HG03520 (cell line): ENCODE data around the gene DRD1.

Source experiments
- ATAC-seq: cut with Tn5 transposase; IDR thresholded peaks from one replicate; pipeline ENCODE4 v1.9.1; 2021; ENCODE audit warnings: mild to moderate bottlenecking, moderate library complexity; ENCODE audit not compliant: unreplicated experiment

The DRD1 gene

GRCh38 chr5:175444060-175444904, at the start of gene DRD1:
DRD1 (minus strand) TSS chr5:175444182; CDS start chr5:175443099, 1,083 bp downstream.
- ATAC-seq: no peak

GRCh38 chr5:175493726-175494125, 49.7 kb upstream of the DRD1 start:
- ATAC-seq: no peak

- no peak for ATAC-seq
Measured at GRCh38 chr5:175493260-175493659, 49.3 kb upstream of the DRD1 start.

- ATAC-seq: no peak
Measured at GRCh38 chr5:175491223-175491622, 47.2 kb upstream of the DRD1 start.

- ATAC-seq: no peak
Measured at GRCh38 chr5:175489693-175490443, 45.9 kb upstream of the DRD1 start.

GRCh38 chr5:175487514-175488222, 43.7 kb upstream of the DRD1 start:
- ATAC-seq: no peak

- ATAC-seq: no peak
Measured at GRCh38 chr5:175485631-175486030, 41.6 kb upstream of the DRD1 start.

- ATAC-seq: no peak
Measured at GRCh38 chr5:175484829-175485228, 40.8 kb upstream of the DRD1 start.

- ATAC-seq: no peak
Measured at GRCh38 chr5:175484322-175484721, 40.3 kb upstream of the DRD1 start.

GRCh38 chr5:175483337-175483736, 39.4 kb upstream of the DRD1 start:
- ATAC-seq: no peak

- no peak for ATAC-seq
Measured at GRCh38 chr5:175479125-175479881, 35.3 kb upstream of the DRD1 start.

GRCh38 chr5:175478384-175479124, 34.6 kb upstream of the DRD1 start, which contains the start of gene SFXN1:
SFXN1 (plus strand) TSS chr5:175478560; CDS start chr5:175492104, 13,544 bp downstream.
- ATAC-seq: peak; percentile 86

- ATAC-seq: no peak
Measured at GRCh38 chr5:175478008-175478383, 34.0 kb upstream of the DRD1 start.

GRCh38 chr5:175477440-175477839, 33.5 kb upstream of the DRD1 start:
- ATAC-seq: no peak

GRCh38 chr5:175475248-175475647, 31.3 kb upstream of the DRD1 start:
- no peak for ATAC-seq

GRCh38 chr5:175472378-175472777, 28.4 kb upstream of the DRD1 start:
- no peak for ATAC-seq

GRCh38 chr5:175471628-175472027, 27.6 kb upstream of the DRD1 start:
- ATAC-seq: no peak

GRCh38 chr5:175471196-175471595, 27.2 kb upstream of the DRD1 start:
- ATAC-seq: no peak

GRCh38 chr5:175470781-175471180, 26.8 kb upstream of the DRD1 start:
- no peak for ATAC-seq

GRCh38 chr5:175469916-175470315, 25.9 kb upstream of the DRD1 start:
- ATAC-seq: no peak
